Activated CD8-positive, alpha-beta memory T cell treated with anti-CD3 and anti-CD28 coated beads for 36 hours (primary cell): ENCODE results near the gene LRRC49. TPM values are rescaled to one million over a fixed set of nuclear protein-coding genes. Genes with fewer than 3 reads are reported as not detected.
"Not testable (repeated sequence)": the region's sequence is repeated elsewhere in the genome, so short reads cannot be mapped to it uniquely, and the experiment has no call there.

Experiments
- CTCF ChIA-PET: fragments of 350-600 bp; sonication (Branson Sonifier 250); formaldehyde crosslinking; loops from one replicate; lab custom pipeline; 2021; ENCODE audit warnings: antibody characterized with exemption; lab: Charles Lee
- POLR2A ChIA-PET: fragments of 350-600 bp; sonication (Branson Sonifier 250); formaldehyde crosslinking; loops from one replicate; lab custom pipeline; 2021; ENCODE audit warnings: antibody characterized with exemption; lab: Charles Lee
- total RNA-seq, 2 experiments: library from RNA; stranded (reverse); gene quantifications; one replicate each; pipeline ENCODE4 v1.2.3, GENCODE V29; 2021

LRRC49 gene, protein sequence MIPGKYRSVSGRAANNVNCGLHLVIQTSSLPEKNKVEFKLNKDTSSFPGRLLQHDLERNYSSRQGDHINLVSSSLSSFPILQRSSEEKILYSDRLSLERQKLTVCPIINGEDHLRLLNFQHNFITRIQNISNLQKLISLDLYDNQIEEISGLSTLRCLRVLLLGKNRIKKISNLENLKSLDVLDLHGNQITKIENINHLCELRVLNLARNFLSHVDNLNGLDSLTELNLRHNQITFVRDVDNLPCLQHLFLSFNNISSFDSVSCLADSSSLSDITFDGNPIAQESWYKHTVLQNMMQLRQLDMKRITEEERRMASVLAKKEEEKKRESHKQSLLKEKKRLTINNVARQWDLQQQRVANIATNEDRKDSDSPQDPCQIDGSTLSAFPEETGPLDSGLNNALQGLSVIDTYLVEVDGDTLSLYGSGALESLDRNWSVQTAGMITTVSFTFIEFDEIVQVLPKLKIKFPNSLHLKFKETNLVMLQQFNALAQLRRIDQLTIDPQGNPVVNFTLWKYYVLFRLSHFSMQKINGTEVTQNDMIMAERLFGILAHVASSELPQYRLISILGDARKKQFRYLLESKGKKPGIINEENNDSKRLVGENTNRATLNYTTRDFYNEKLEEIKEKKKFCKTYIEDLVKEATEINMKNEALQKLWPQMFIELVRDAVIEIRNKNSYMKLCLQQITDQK
- total RNA-seq, result under 1 TPM; 0.65 to 0.82 TPM

DNA sequence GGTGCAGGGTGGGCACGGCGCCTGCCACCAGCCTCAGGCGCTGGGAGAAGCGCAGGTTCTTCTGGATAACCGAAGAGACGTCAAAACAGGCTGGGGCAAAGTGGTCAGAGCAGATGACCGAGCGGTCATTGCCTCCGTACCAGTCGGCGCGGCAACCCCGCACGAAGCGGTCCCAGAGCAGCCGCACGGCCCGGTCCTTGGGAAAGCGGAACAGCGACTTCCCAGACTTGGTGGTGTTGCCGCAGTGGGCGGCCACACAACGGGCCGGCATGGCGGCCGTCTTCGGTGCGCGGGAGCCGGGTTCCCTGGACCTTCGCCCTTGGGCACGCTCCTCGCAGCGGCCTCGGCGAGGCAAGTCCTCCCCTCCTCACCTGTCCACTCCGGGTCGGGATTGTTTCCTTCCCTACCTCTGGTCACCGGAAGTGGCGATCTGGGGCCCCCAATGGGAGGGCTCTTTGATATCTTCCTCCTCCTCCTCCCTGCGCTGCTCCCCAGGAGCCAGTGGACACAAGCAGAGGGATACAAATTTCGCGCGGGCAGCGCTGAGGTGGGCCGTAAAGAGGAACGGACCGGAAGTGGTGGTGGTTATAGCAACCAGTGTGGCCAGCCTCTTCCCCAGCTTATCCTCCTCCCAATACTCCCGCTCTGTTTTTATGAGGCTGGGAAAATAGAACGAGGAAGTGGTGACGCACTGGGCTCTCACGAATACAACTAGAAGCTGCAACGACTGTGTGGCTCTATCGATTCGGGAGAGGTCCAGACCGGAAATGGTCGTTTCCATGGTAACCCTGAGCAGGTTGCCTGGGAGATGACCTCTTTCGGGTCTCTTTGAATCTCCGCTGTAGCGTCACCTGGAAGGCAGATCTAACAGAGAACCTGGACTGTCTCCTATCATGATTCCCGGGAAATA, at the start of gene LRRC49, which contains the start of gene THAP10:
TSS of gene LRRC49 (plus strand) at position 825 of the 910 bp plus-strand sequence. CDS start at position 894, 69 bp downstream.
TSS of gene THAP10 (minus strand) at position 432 of the 910 bp plus-strand sequence. CDS start at position 271, 161 bp downstream.
- CTCF ChIA-PET, result no interaction called here
- POLR2A ChIA-PET, result no interaction called here

DNA sequence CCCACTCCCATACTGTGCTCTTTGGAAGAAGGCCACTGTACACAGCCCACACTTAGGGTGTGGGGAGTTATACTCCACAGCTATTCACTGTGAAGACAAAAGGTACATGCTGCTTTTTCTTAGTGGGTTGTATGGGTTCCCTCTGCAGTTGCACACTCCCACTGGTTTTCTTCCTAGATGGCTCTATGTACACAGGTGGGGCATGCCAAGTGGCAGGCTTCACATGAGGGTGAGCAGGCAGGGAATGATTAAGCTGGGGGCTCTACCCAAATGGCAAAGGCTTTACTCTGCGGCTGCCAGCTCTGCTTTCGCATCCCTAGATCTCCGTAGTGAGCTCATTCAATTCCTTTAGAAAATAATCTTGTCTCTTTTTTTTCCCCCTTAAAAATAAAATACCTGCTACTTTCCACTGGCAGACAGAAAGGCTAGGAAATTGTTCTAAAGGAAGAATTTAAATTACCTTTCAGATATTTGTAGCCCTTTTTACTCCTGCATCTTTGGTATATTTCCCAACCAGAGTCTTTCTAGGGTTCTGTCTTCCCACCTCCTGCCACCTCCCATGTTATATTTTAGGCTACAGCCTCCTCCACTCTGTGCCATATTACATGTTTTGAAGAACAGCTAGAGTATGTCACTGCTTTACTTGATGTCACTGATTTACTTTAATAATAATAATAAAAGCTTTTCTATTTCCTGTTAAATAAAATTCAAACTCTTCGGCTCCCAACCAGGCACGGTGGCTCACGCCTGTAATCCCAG, 46.8 kb upstream of the LRRC49 start:
- CTCF ChIA-PET, result interaction anchor here (1.0 kb wide), 1 partner anchor 21 kb away, joined by 3 read pairs; no protein-coding TSS in a partner anchor
- POLR2A ChIA-PET, result no interaction called here

DNA sequence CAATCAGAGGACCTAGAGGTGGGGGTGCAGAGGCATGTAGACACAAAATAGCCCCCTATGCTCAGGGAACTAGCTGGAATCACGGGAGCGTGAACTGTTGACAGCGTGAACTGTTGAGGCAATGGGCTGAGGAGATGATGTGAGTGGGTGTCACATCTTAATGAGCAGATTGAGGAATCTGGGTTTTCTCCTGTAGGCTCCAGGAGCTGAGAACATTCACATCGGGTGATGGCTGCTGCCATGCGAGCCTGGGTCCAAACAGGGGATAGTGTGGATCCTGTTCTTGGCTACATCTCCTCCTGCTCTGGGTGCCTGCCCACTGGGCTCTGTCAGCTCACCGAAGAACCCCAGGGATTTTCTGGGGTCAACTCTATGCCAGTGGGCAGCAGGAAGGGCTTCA, 40.7 kb upstream of the LRRC49 start:
- ChIA-PET CTCF (no interaction called here), POLR2A (no interaction called here)

DNA sequence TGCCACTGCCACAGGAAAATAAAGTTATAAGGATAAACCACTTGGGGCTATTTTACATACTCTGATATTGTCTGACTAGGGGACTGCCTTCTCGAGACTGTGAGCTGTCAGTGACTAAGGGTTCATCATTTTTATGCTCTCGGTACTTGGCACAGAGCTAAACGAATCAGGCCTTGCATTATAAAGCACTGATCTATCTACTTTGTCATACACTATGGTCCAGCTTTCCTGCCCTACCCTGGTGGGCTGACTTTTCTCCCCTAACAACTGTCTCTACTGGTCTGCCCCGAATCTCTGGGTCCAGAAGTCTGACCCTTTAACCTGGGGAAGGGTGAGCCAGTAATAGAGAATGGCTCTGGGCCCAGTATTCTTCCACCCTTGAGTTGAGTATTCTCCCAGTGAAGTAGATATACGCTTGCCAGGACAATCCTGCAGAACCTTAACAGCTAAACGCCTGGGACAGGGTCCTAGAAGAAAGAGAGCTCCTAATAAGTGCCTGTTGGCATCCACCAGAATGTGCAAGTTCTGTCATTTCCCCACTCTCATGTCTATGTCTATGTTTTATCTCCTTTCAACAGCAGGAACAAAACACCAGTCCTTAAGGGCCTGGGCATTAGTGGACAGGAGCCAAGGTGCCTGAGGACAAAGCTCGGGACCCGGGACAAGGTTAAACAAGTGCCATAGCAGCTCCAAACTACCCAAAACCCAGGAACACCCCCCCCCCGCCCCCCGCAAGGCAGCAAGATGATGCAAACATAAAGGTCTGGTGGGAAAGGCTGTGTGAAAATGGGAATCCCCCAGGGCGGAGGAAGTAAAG, 39.9 kb upstream of the LRRC49 start:
- ChIA-PET CTCF (interaction anchor here (0.6 kb wide), 1 partner anchor 61 kb away, joined by 3 read pairs; no protein-coding TSS in a partner anchor), POLR2A (interaction anchor here (0.6 kb wide), 2 partner anchors 554 to 1493 kb away, joined by 3 read pairs; no protein-coding TSS in a partner anchor)

DNA sequence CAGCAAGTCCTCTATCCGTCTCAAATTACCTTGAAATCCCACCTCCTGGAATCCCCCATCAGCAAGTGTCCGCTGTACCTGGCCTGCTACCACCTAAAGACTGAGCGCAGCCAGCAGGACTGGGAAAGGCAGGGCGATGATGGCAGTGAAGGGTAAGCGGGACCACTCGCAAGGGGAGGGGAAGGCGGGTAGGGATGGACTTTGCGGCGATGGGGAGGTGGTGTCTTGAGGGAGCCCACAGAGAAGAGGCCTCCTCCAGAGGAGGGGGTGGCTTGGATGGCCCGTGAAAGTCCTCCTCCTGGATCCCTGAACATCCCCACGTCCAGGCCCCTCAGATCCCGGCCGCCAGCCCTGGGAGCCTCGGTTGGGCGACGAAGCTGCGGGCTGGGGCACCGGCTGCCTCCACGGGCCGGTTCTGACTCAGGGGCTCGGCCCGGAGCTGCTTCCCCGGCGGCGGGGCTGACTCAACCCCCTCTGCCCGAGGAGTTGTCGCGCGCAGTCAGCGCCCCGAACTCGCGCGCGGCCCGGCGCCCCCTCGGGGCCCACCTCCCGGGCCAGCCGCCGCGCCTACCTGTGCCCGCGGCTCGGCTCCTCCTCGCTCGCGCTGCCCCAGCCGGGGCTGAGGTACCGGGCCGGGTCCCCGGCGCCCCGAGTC, 39.2 kb upstream of the LRRC49 start:
- POLR2A ChIA-PET, result interaction anchor here (0.6 kb wide), 1 partner anchor 554 kb away, joined by 3 read pairs; no protein-coding TSS in a partner anchor

DNA sequence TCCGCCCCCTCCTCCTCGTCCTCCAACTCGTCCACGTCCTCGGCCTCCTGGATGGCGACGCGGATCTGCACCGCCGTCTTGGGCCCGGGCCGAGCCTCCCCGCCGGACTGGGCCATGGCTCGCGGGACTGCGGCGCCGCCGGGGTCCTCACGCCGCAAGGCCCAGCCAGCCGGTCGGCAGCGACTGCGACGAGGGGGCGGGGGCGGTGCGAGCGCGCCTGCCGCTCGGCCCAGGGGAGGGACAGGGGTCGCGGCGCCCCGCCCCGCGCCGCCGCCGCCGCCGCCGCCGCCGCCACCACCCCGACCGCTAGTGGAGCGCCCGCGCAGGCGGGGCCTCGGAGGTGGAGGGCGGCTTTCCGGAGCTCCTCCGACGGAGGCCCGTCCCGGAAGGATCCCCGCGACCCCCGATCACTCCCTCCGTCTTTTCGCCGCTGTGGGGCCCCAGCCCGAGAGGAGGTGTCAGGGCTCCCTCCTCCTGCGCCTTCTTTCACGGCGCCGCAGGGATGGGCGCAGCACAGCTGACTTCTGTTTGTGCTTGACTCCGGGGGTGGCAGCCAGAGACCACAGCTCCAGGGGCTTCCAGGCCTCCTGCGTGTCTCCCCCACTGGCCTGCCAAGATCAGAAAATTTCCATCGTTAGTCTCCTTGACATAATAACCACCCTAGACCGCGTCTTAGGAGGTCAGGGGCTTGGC, 38.5 kb upstream of the LRRC49 start, which contains the start of gene LARP6:
TSS of gene LARP6 (minus strand) at position 185 of the 693 bp plus-strand sequence. CDS start at position 116, 69 bp downstream.
- ChIA-PET CTCF (no interaction called here), POLR2A (no interaction called here)

More for the DNA sequence above, 39.2 kb upstream of the LRRC49 start:
- CTCF ChIA-PET, result no interaction called here

DNA sequence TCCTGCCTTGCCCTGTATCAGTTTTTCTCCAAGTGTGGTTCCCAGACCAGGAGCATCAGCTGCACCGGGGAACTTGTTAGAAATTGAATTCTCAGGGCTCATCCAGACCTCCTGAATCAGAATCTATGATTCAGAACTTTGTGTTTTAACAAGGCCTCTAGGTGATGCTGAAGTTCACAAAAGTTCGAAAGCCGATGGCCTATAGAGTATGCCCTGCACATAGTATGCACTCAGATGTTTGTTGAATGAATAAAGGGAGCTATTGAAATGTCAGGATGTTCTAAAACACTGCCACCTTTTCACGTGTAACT, 38.0 kb upstream of the LRRC49 start:
- CTCF ChIA-PET, result no interaction called here
- POLR2A ChIA-PET, result no interaction called here

DNA sequence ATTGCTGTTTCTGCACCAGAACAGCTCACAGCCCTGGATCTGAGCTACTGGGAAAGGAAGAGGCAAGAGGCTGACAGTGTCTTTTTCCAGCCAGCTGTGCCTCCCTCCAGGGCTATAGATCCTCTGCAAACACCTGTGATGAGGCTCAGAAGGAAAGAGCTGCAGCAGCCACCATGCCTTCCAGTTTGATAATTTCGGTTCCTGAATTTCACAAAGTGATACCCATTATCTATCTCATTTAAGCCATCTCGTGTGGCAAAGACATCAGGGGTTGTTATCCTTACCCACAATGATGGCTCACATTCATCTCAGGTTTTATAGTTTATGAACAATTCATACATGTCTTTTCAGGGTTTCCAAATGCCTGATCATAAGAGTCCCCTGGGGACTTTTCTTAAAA, 36.9 kb upstream of the LRRC49 start:
- CTCF ChIA-PET, result no interaction called here
- POLR2A ChIA-PET, result no interaction called here

DNA sequence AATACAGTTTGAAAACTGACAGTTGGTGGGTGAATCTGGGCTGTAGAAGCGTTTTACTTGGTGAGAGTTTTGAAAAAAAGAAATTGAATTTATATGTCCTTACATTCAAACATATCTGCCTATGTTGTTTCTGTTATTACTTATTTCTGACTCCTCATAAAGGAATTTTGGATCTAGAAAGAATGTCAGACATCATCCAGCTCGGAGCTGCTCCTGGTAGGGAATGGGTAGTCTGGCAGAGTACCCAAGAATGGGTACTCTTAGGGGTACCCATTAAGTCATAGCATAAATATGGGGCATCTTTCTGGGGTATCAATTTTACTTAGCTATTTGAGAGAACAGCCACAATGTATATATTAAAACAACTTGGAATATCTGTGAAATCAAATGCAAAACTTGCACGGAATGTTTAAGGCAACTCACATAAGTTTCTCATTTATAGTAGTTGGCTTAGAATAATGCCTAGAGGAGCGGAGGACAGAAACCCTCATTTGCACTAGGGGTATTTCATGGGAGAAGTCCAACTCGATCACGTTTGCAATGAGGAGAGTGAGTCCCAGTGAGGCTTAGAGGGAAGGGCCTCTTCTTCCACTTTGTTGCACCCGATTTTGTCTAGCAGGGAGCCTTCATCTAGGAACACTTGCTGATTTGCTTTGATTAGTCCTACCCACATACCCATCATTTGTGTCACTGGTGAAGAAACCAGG, 36.3 kb upstream of the LRRC49 start:
- ChIA-PET CTCF (no interaction called here), POLR2A (no interaction called here)

DNA sequence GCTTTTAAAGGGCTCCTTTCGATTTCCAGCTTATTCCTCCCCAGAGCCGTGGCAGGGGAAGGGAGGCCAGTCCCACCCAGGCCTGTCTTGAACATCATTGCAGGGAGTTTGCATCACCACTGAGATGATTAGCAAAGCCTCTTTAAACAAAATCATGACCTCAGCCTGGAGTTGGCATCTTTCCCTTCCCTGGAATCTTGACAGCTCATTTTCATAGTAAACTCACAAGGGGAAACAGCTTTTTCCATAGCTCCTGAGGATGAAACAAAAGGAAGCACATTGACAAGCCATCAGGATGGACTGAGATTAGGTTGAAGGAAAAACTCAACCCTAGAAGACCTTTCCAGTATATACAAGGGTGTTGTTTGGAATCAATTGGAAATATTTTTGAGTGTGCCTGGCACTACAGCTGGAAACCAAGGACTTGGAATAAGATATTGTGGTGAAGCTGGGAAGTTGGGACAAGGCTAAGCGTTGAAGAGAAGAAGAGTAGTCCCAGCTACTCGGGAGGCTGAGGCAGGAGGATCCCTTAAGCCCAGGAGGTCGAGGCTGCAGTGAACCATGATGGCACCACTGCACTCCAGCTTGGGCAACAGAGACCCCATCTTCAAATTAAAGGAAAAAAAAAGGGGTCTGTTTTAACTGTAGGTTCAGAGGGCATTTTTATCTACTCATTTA, 35.6 kb upstream of the LRRC49 start:
- ChIA-PET POLR2A (no interaction called here), CTCF (no interaction called here)

DNA sequence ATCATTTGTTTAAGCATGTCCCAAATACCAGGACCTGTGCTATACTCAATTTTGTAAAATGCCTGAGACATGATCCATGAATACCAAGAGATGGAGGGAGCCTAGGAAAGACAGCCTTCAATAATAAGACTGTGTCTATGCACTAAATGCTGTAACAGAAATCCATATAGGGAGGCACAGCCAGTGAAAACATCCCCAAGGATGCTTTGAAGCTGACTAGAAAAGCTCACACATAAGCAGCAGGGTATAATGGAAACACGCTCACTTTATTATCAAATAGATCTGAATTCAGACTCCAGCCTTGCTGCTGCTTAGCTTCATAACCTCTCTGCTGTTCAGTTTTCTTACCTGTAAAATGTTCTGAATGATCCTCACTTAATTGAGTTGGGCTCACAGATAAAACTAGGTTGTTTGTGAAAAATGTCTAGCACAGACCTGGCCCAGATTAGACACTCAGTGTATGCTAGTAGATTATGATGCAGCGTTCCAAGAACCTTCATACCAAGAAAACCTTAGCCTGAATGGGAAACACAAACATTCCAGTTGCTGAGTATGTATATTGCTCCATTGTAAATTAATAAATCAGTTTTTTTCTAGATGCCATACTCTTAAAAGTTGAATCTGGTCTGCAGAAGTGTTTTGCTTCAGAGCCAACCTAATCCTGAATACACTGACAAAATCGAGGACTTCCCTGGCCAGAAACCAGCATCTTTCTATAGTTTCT, 34.9 kb upstream of the LRRC49 start:
- ChIA-PET CTCF (no interaction called here), POLR2A (no interaction called here)

DNA sequence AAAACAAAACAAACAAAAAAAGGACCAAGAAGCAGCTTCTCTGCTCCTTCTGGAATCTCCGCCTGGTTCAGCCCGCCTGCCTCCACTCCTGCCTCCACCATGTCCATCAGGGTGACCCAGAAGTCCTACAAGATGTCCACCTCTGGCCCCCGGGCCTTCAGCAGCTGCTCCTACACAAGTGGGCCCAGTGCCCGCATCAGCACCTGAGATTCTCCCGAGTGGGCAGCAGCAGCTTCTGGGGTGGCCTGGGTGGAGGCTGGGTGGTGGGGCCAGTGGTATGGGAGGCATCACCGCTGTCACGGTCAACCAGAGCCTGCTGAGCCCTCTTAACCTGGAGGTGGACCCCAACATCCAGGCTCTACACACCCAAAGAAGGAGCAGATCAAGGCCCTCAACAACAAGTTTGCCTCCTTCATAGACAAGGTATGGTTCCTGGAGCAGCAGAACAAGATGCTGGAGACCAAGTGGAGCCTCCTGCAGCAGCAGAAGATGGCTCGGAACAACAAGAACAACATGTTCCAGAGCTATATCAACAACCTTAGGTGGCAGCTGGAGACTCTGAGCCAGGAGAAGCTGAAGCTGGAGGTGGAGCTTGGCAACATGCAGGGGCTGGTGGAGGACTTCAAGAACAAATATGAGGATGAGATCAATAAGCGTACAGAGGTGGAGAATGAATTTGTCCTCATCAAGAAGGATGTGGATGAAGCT, 33.9 kb upstream of the LRRC49 start:
- POLR2A ChIA-PET, CTCF ChIA-PET: not testable (repeated sequence)

DNA sequence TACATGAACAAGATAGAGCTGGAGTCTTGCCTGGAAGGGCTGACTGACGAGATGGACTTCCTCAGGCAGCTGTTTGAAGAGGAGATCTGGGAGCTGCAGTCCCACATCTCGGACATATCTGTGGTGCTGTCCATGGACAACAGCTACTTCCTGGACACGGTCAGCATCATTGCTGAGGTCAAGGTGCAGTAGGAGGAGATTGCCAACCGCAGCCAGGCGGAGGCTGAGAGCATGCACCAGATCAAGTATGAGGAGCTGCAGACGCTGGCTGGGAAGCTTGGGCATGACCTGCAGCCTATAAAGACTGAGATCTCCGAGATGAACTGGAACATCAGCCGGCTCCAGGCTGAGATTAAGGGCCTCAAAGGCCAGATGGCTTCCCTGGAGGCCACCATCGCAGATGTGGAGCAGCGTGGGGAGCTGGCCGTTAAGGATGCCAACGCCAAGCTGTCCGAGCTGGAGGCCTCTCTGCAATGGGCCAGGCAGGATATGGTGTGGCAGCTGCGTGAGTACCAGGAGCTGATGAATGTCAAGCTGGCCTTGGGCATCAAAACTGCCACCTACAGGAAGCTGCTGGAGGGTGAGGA, 33.2 kb upstream of the LRRC49 start:
- ChIA-PET POLR2A (no interaction called here), CTCF (no interaction called here)

DNA sequence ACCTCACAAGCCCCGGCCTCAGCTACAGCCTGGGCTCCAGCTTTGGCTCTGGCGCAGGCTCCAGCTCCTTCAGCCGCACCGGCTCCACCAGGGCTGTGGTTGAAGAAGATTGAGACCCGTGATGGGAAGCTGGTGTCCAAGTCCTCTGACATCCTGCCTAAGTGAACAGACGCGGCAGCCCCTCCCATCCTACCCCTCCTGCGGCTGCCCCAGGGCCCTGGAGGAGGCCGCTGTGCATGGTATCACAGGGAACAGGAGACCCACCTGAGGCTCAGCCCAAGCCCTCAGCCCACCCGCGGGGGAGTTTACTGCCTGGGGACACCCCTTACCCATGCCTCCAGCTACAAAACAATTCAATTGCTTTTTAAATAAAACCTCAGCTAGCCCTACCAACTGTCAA, 32.6 kb upstream of the LRRC49 start:
- ChIA-PET POLR2A (no interaction called here), CTCF (no interaction called here)
